Measurements from ENCODE around the gene RASL10A.
"Not testable (repeated sequence)": the region's sequence is repeated elsewhere in the genome, so short reads cannot be mapped to it uniquely, and the experiment has no call there.

- TF ChIP-seq CTCF (conservative IDR thresholded peaks at IDR 0.05); ZFX (IDR thresholded peaks at IDR 0.05): not testable (repeated sequence)
Measured at GRCh38 chr22:29344889-29345288, 29.4 kb upstream of the RASL10A start.

Data from C4-2B (cell line).